Measurements from ENCODE around the gene ZNF474.

ZNF474 gene

DNA sequence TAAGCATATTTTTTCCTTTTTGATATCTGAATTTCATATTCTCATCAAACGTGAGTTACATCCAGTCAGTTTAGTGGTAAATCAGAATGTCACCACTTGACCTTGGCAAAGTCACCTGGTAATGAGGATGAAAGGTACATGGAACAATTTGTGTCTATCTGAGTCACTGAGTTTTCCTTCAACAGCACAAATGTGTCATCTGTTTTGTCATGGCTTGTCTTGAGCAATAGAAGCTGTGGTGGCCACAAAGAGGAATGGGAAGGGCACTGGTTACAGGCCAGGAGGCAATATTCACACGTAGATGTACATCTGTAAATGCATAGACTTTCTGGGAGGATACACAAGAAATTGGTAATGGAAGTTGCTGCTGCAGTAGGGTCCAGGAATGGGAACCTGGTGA, 8.4 kb upstream of the ZNF474 start:
- Histone ChIP-seq H3K4me1 (ENCODE audit: control insufficient read depth, insufficient read depth, low read length) (no peaks in the 10 kb centered on the region), H3K9ac (ENCODE audit: low read length) (no peak overlapping the region), H3K9me3 (ENCODE audit: control insufficient read depth, low read length) (no peaks in the 10 kb centered on the region), H3K36me3 (ENCODE audit: control insufficient read depth, insufficient read depth, low read length) (no peaks in the 10 kb centered on the region), H3K27me3 (ENCODE audit: control insufficient read depth, insufficient read depth, low read length) (no peaks in the 10 kb centered on the region), H3K4me3 (ENCODE audit: low read length) (no peak overlapping the region)

DNA sequence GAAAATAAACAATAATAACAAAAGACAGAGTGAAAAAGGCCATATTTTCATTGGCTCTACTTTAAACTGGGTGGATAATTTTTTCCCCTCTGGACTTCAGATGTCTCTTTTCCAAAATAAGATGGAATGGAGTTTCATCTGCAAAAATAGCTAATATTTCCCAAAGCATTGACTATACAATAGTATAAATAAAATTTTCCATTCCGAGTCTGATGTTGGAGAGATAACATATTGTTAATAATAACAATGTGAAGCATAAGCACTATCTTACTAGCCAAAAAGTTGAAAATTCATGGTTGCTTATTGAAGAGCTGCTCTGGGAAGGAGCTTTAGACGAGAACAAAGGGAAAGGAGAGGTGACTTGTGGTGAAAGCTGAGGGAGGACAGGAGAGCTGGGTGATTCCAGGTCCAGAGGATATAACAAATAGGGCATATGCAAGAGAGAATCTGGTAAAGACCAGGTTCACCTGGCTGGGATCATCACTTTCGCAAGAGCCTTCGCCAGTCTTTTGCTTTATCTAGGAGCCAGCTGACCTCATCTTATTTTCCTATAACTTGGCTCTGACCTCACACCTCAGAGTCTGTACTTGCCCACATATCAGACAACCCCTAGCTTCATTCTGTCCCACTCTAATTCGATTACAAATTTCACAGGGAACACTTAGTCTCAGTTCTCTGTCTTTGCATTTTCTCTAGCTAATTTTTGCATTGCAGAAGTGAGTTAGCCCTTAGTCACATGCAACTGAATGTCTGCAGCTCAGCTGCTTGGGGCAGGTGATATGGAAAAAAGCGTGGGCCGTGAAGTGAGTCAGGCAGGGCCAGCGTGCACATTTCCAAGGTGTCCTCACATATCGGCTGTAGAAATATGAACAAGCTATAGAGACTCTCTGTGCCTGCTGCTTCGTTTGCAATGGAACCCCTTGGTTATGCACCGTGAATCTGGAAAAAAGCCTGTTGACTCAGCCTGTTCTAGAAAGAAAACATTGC, 7.6 kb upstream of the ZNF474 start:
- Histone ChIP-seq H3K9ac (ENCODE audit: low read length) (no peak overlapping the region), H3K36me3 (ENCODE audit: control insufficient read depth, insufficient read depth, low read length) (no peaks in the 10 kb centered on the region), H3K4me1 (ENCODE audit: control insufficient read depth, insufficient read depth, low read length) (no peaks in the 10 kb centered on the region), H3K27me3 (ENCODE audit: control insufficient read depth, insufficient read depth, low read length) (no peaks in the 10 kb centered on the region), H3K4me3 (ENCODE audit: low read length) (no peak overlapping the region), H3K9me3 (ENCODE audit: control insufficient read depth, low read length) (no peaks in the 10 kb centered on the region)

DNA sequence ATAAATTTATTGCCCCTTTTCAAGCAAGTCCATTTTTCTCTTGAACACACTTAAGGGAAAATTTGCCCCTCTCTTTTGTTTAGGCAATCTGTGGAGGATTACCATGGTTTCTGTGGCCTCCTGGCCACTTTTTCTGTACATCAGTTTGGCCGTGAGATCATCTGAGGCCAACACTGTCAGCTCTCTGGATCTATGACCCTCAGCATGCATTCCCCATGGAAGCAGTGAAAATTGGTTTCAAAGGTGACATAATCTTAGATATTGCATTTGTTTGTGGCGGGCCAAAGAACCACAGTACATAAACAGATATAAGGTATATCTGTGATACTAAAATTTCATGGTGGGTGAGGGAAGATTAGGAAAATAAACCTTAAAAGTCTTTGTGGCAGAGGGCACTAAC, 4.6 kb upstream of the ZNF474 start:
- H3K36me3 ChIP-seq (ENCODE audit: control insufficient read depth, insufficient read depth, low read length): no peaks in the 10 kb centered on the region
- H3K27me3 ChIP-seq (ENCODE audit: control insufficient read depth, insufficient read depth, low read length): no peaks in the 10 kb centered on the region

DNA sequence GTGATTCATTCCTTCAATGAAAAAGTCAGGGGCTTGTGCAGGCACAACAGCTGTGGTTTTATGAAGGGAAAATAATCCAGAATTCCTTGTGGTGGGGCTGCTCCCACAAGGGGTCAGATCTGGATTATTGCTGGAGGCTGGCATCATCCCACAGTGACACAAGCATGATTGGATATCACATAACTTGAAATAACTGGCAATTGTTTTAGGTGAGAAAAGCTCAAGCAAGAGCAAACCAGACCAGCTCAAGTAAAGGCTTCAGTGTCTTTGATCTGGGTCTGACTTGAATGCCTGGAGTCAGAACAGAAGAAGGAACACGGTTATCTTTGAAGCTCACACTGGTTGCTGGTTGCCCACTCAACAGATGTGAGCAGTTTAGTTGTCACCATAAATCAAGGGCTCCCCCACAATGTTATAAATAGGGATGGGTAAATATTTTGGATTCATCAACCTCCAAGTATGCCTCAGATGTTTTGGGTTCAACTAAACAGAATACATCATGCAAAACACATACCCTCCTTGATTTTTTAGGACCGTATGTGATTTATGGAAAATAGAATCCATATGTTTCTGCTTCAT, 3.1 kb upstream of the ZNF474 start:
- Histone ChIP-seq H3K9me3 (ENCODE audit: control insufficient read depth, low read length) (no peaks in the 10 kb centered on the region), H3K9ac (ENCODE audit: low read length) (no peak overlapping the region), H3K4me3 (ENCODE audit: low read length) (no peak overlapping the region), H3K4me1 (ENCODE audit: control insufficient read depth, insufficient read depth, low read length) (peaks cover 8% of the 10 kb centered on the region), H3K36me3 (ENCODE audit: control insufficient read depth, insufficient read depth, low read length) (no peaks in the 10 kb centered on the region), H3K27me3 (ENCODE audit: control insufficient read depth, insufficient read depth, low read length) (no peaks in the 10 kb centered on the region)

More for the DNA sequence above, 4.6 kb upstream of the ZNF474 start:
- H3K9me3 ChIP-seq (ENCODE audit: control insufficient read depth, low read length): no peaks in the 10 kb centered on the region
- H3K4me1 ChIP-seq (ENCODE audit: control insufficient read depth, insufficient read depth, low read length): peaks cover 8% of the 10 kb centered on the region
- no peak overlapping the region for H3K4me3 ChIP-seq (ENCODE audit: low read length)
- no peak overlapping the region for H3K9ac ChIP-seq (ENCODE audit: low read length)

DNA sequence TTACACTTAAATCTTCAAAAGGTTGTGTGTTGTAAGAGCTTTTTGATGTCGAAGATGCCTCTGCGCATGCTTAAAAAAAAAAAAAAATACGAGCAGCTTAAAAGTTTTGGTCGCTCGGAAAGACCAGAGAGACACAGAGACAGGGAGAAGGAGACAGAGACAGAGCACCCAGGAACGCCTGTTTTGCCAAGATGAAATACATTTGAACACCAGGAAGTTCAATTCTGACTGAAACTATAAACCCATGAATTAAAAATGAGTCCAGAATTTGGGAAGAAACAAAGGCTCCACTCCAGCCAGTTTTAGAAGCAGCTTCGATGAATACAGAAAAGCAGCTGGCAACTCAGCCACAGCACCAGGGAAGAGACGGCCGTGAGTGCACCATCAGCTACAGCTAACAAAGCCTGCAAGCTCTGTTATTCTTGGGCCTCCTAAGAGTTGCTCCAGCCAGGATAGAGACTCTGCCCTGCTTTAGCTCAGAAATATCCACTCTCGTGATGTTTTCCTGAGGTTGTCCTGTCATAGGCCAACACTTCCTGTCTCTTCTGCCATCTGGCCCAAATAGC, 2.5 kb upstream of the ZNF474 start:
- H3K9ac ChIP-seq (ENCODE audit: low read length): no peak overlapping the region
- no peak overlapping the region for H3K4me3 ChIP-seq (ENCODE audit: low read length)
- H3K27me3 ChIP-seq (ENCODE audit: control insufficient read depth, insufficient read depth, low read length): no peaks in the 10 kb centered on the region

DNA sequence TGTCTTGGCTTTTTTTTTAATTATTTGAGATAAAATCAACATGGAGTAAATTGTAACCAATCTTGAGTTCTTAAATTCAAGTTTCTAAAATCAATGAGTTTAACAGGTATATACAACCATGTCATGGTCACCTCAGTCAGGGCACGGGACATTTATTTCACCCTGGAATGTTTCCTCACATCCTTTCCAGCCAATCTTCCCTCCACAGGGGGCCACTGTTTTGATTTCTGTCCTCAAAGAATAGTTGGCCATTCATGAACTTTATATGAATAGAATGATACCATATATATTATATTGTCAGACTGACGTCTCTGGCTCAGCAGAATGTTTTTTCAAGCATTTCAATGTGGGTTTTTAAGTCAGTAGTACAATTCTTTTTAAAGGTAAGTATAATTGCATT, 806 bp downstream of the ZNF474 start:
- Histone ChIP-seq H3K36me3 (ENCODE audit: control insufficient read depth, insufficient read depth, low read length) (no peaks in the 10 kb centered on the region), H3K27me3 (ENCODE audit: control insufficient read depth, insufficient read depth, low read length) (no peaks in the 10 kb centered on the region), H3K9ac (ENCODE audit: low read length) (no peak overlapping the region), H3K9me3 (ENCODE audit: control insufficient read depth, low read length) (no peaks in the 10 kb centered on the region), H3K4me1 (ENCODE audit: control insufficient read depth, insufficient read depth, low read length) (peaks cover 8% of the 10 kb centered on the region), H3K4me3 (ENCODE audit: low read length) (no peak overlapping the region)

More for the DNA sequence above, 2.5 kb upstream of the ZNF474 start:
- Histone ChIP-seq H3K36me3 (ENCODE audit: control insufficient read depth, insufficient read depth, low read length) (no peaks in the 10 kb centered on the region), H3K4me1 (ENCODE audit: control insufficient read depth, insufficient read depth, low read length) (peaks cover 8% of the 10 kb centered on the region), H3K9me3 (ENCODE audit: control insufficient read depth, low read length) (no peaks in the 10 kb centered on the region)

DNA sequence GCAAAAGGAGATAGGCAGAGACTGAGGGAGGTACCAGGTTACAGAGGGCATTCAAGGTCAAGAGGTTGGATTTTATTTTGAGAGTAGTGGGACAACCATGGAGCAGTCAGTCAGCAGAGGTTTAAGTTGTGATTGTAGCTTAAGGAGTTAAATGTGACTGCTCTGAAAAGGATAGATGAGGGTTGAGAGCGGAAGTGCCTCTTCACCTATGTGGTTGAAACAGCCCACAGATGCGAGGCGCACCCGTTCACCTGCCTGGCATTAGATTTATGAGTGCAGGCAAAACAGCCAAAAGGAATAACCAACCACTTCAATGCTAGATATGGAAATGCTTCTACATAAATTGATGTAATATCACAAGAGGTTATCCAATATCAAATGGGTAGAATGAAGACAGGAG, 8.4 kb downstream of the ZNF474 start:
- Histone ChIP-seq H3K9ac (ENCODE audit: low read length) (no peak overlapping the region), H3K4me1 (ENCODE audit: control insufficient read depth, insufficient read depth, low read length) (no peaks in the 10 kb centered on the region), H3K9me3 (ENCODE audit: control insufficient read depth, low read length) (no peaks in the 10 kb centered on the region), H3K36me3 (ENCODE audit: control insufficient read depth, insufficient read depth, low read length) (no peaks in the 10 kb centered on the region), H3K4me3 (ENCODE audit: low read length) (no peak overlapping the region), H3K27me3 (ENCODE audit: control insufficient read depth, insufficient read depth, low read length) (no peaks in the 10 kb centered on the region)

DNA sequence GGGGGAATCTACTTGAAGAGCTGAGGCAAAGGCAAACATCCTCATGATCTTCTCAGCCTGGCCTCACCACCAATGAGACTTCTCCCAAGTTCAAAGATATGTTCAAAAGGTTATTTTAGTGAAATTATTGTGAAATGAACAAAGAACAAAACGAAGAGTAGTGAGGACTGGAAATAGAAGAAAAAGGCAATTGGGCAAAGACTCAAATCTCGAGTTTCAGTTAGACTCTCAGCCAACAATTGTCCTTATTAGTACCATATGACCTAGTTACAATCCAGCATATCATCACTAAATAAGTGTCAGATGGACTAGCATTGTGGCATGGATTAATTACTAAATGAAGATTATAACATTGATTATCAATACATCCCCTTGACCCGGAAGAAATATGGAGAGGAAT, 9.0 kb downstream of the ZNF474 start:
- Histone ChIP-seq H3K4me3 (ENCODE audit: low read length) (no peak overlapping the region), H3K27me3 (ENCODE audit: control insufficient read depth, insufficient read depth, low read length) (no peaks in the 10 kb centered on the region), H3K9me3 (ENCODE audit: control insufficient read depth, low read length) (no peaks in the 10 kb centered on the region), H3K36me3 (ENCODE audit: control insufficient read depth, insufficient read depth, low read length) (no peaks in the 10 kb centered on the region), H3K4me1 (ENCODE audit: control insufficient read depth, insufficient read depth, low read length) (no peaks in the 10 kb centered on the region), H3K9ac (ENCODE audit: low read length) (no peak overlapping the region)

DNA sequence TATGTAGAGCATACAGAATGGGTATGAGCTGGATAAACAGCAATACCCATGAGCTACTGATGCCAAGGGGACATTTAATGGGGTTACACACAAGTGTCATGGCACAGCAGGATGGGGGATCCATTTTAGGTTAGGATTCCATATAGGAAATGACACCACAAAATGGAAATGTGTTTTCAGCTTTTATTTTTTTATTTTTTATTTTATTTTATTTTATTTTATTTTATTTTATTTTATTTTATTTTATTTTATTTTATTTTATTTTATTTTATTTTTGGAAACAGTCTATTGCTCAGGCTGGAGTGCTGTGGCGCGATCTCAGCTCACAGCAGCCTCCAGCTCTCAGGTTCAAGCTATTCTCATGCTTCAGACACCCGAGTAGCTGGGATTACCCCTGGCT, 11.6 kb downstream of the ZNF474 start:
- Histone ChIP-seq H3K4me3 (ENCODE audit: low read length) (no peak overlapping the region), H3K36me3 (ENCODE audit: control insufficient read depth, insufficient read depth, low read length) (no peaks in the 10 kb centered on the region), H3K4me1 (ENCODE audit: control insufficient read depth, insufficient read depth, low read length) (no peaks in the 10 kb centered on the region), H3K27me3 (ENCODE audit: control insufficient read depth, insufficient read depth, low read length) (no peaks in the 10 kb centered on the region), H3K9me3 (ENCODE audit: control insufficient read depth, low read length) (no peaks in the 10 kb centered on the region), H3K9ac (ENCODE audit: low read length) (no peak overlapping the region)

DNA sequence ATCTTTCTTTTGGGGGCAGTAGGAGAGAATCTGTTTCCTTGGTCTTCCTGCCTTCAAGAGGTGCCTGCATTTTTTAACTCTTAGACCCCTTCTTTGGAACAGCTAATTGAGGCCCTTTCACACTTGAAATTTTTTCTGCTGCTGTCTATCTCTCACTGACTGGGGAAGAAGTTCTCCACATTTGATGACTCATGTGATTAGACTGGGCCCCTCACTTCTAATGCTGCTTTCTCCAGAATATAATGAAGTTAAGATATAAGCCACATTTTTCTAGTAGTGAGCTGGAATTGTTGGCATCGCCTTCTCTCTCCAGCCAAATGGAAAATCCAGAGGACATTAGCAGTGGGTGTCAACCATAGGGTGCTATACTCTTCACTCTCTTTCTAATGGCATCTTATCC, 12.4 kb downstream of the ZNF474 start:
- Histone ChIP-seq H3K4me3 (ENCODE audit: low read length) (no peak overlapping the region), H3K9me3 (ENCODE audit: control insufficient read depth, low read length) (no peaks in the 10 kb centered on the region), H3K9ac (ENCODE audit: low read length) (no peak overlapping the region), H3K27me3 (ENCODE audit: control insufficient read depth, insufficient read depth, low read length) (no peaks in the 10 kb centered on the region), H3K36me3 (ENCODE audit: control insufficient read depth, insufficient read depth, low read length) (no peaks in the 10 kb centered on the region), H3K4me1 (ENCODE audit: control insufficient read depth, insufficient read depth, low read length) (no peaks in the 10 kb centered on the region)

DNA sequence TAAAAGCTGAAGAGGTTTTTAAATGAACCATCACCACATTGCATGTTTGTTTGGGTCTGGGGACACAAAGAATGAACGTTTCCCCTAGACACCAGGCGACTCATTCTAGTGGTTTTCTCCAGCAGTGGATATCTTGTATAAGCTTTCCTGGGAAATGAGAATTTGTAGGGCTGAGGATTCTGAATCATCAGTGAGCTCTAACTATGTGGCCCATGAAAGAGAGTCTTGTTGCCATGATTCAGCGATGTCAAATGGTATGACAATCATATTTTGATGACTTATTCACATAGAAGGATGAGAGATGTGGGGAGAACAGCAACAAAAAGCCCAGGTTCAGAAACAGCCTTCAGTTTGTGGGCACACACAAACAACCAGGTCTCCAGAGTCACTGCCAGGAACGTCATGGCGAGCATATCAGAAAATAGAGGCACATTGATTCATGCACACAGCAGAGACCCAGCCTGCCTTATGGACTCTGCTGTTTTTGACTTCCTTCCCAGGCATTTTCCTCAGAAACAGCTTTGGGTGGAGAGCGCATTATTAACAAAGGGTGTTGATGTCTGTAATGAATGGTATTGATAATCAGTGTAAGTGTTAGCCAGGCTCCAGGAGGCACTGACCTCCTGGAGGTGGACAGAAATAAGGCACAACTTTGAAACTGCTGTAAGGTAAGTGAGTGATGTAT, 13.3 kb downstream of the ZNF474 start:
- H3K4me3 ChIP-seq (ENCODE audit: low read length): no peak overlapping the region

DNA sequence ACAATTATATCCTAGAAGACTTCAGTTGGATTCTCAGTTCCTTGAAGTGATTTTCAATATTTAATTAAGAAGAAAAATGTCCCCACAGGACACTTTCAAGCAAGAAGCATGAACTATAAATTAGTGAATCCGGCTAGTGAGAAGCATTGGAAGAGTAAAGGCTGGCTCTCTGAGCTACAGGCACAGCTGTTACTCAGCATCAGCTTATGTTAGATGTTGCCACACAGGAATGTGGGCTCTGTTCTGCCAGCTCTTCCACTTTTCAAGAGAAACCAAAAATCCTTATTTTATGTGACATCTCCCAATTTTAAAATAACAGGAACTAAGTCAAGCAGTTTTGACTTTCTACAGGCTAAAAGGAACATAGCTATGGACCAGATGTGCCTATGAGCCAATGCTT, 14.9 kb downstream of the ZNF474 start:
- Histone ChIP-seq H3K27me3 (ENCODE audit: control insufficient read depth, insufficient read depth, low read length) (no peaks in the 10 kb centered on the region), H3K4me1 (ENCODE audit: control insufficient read depth, insufficient read depth, low read length) (no peaks in the 10 kb centered on the region), H3K4me3 (ENCODE audit: low read length) (no peak overlapping the region), H3K9ac (ENCODE audit: low read length) (no peak overlapping the region), H3K9me3 (ENCODE audit: control insufficient read depth, low read length) (no peaks in the 10 kb centered on the region), H3K36me3 (ENCODE audit: control insufficient read depth, insufficient read depth, low read length) (no peaks in the 10 kb centered on the region)

More for the DNA sequence above, 13.3 kb downstream of the ZNF474 start:
- H3K9ac ChIP-seq (ENCODE audit: low read length): no peak overlapping the region
- H3K9me3 ChIP-seq (ENCODE audit: control insufficient read depth, low read length): no peaks in the 10 kb centered on the region
- no peaks in the 10 kb centered on the region for H3K27me3 ChIP-seq (ENCODE audit: control insufficient read depth, insufficient read depth, low read length)
- H3K36me3 ChIP-seq (ENCODE audit: control insufficient read depth, insufficient read depth, low read length): no peaks in the 10 kb centered on the region
- no peaks in the 10 kb centered on the region for H3K4me1 ChIP-seq (ENCODE audit: control insufficient read depth, insufficient read depth, low read length)

All from mucosa of stomach (tissue), 1 donor.